Testis (tissue), 2 donors: ENCODE measurements around the gene SPPL3.

Experiments used
- POLR2A ChIP-seq: fragments of 450-650 bp; IDR thresholded peaks from one replicate; pipeline ENCODE4 v1.6.1; 2017; ENCODE audit warnings: antibody characterized with exemption, mild to moderate bottlenecking, moderate library complexity
- TF ChIP-seq, protein P1 (sequence below), 3 experiments: fragments of 450-650 bp in 2 of 3; fragments of 200-600 bp in 1 of 3; sonication (generic) in 1 of 3; IDR thresholded peaks; one replicate each; pipeline ENCODE4 v1.5.1; 2016 to 2019; ENCODE audit warnings: antibody characterized with exemption in 3 of 3, mild to moderate bottlenecking in 2 of 3, moderate library complexity in 1 of 3

- TF ChIP-seq, protein P1, sequence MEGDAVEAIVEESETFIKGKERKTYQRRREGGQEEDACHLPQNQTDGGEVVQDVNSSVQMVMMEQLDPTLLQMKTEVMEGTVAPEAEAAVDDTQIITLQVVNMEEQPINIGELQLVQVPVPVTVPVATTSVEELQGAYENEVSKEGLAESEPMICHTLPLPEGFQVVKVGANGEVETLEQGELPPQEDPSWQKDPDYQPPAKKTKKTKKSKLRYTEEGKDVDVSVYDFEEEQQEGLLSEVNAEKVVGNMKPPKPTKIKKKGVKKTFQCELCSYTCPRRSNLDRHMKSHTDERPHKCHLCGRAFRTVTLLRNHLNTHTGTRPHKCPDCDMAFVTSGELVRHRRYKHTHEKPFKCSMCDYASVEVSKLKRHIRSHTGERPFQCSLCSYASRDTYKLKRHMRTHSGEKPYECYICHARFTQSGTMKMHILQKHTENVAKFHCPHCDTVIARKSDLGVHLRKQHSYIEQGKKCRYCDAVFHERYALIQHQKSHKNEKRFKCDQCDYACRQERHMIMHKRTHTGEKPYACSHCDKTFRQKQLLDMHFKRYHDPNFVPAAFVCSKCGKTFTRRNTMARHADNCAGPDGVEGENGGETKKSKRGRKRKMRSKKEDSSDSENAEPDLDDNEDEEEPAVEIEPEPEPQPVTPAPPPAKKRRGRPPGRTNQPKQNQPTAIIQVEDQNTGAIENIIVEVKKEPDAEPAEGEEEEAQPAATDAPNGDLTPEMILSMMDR (IDR thresholded peaks at IDR 0.05) = no peak
- TF ChIP-seq POLR2A = no peak
These were observed 165.7 kb downstream of the SPPL3 start for GRCh38 chr12:120738252-120739030.
